Sigmoid colon (tissue), 3 donors: Measurements from ENCODE around the gene NEURL1B.

ENCODE experiments used
- POLR2A ChIP-seq, 2 donors: fragments of 450-650 bp; IDR thresholded peaks; one replicate each; pipeline ENCODE4 v1.6.1; 2016; ENCODE audit warnings: antibody characterized with exemption in 2 of 2, mild to moderate bottlenecking in 2 of 2, moderate library complexity in 2 of 2
- TF ChIP-seq, protein P1 (sequence below), 4 experiments: fragments of 450-650 bp in 3 of 4; fragments of 200-600 bp in 1 of 4; IDR thresholded peaks; one replicate each; pipeline ENCODE4 v1.5.1; 2016 to 2019; ENCODE audit warnings: antibody characterized with exemption in 4 of 4, mild to moderate bottlenecking in 3 of 4, moderate library complexity in 2 of 4

DNA sequence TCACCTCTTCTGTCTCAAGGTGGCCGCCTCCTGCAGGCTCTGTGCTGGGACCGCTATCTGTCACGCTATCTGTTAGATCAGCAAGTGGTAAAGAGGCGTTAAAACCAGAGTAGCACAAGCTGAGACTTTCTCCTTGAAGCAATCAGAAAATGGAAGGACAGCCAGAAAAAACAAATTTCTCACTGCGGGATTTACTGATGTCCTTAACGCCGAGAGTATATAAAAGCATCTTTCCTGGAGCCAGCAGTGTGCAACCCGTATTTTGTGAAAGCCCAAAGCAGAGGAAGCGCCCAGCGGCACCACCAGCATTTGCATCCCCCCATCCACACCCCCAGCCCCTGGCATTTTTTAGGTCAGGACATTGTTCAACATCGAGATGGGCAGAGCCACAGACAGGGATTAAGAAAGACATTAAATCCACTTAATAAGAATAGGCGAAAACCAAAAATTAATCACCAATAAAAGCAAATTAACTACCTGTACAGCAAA lies 81.3 kb downstream of the NEURL1B start:
- TF ChIP-seq, protein P1, sequence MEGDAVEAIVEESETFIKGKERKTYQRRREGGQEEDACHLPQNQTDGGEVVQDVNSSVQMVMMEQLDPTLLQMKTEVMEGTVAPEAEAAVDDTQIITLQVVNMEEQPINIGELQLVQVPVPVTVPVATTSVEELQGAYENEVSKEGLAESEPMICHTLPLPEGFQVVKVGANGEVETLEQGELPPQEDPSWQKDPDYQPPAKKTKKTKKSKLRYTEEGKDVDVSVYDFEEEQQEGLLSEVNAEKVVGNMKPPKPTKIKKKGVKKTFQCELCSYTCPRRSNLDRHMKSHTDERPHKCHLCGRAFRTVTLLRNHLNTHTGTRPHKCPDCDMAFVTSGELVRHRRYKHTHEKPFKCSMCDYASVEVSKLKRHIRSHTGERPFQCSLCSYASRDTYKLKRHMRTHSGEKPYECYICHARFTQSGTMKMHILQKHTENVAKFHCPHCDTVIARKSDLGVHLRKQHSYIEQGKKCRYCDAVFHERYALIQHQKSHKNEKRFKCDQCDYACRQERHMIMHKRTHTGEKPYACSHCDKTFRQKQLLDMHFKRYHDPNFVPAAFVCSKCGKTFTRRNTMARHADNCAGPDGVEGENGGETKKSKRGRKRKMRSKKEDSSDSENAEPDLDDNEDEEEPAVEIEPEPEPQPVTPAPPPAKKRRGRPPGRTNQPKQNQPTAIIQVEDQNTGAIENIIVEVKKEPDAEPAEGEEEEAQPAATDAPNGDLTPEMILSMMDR (IDR thresholded peaks at IDR 0.05) = no peak
- TF ChIP-seq POLR2A (IDR thresholded peaks at IDR 0.05) = no peak
